HG03175 (cell line): ENCODE results near the gene UVSSA.

Source experiments
- ATAC-seq: cut with Tn5 transposase; IDR thresholded peaks from one replicate; pipeline ENCODE4 v1.9.1; 2021; ENCODE audit warnings: mild to moderate bottlenecking, moderate library complexity; ENCODE audit not compliant: unreplicated experiment

UVSSA gene

GRCh38 chr4:1346781-1347409 is at the start of gene UVSSA:
Gene UVSSA, plus strand, starts transcription at chr4:1347208. Its CDS starts 884 bp downstream, at chr4:1348092.
- peak; percentile 95 for ATAC-seq

GRCh38 chr4:1297456-1298325 is 49.3 kb upstream of the UVSSA start:
- no peak for ATAC-seq

- ATAC-seq = no peak
Measured at GRCh38 chr4:1298461-1298860, 48.5 kb upstream of the UVSSA start.

- ATAC-seq = no peak
Measured at GRCh38 chr4:1299301-1299860, 47.6 kb upstream of the UVSSA start.

GRCh38 chr4:1300466-1301455 is 46.2 kb upstream of the UVSSA start:
- ATAC-seq = no peak

- no peak for ATAC-seq
Measured at GRCh38 chr4:1302159-1302558, 44.8 kb upstream of the UVSSA start.

GRCh38 chr4:1305261-1305711 is 41.7 kb upstream of the UVSSA start:
- ATAC-seq = no peak

GRCh38 chr4:1305781-1306455 is 41.1 kb upstream of the UVSSA start:
- ATAC-seq = no peak

- no peak for ATAC-seq
Measured at GRCh38 chr4:1307951-1308735, 38.9 kb upstream of the UVSSA start.

GRCh38 chr4:1309261-1310010 is 37.6 kb upstream of the UVSSA start:
- peak; percentile 88 for ATAC-seq

- ATAC-seq = no peak
Measured at GRCh38 chr4:1310031-1310795, 36.8 kb upstream of the UVSSA start.

- ATAC-seq = no peak
Measured at GRCh38 chr4:1310796-1311631, 36.0 kb upstream of the UVSSA start.

GRCh38 chr4:1312821-1313640 is 34.0 kb upstream of the UVSSA start:
- ATAC-seq = no peak

GRCh38 chr4:1315306-1315705 is 31.7 kb upstream of the UVSSA start:
- no peak for ATAC-seq

- no peak for ATAC-seq
Measured at GRCh38 chr4:1315836-1316536, 31.0 kb upstream of the UVSSA start.
